ENCODE results near the gene HLA-DPA1. TPM values are rescaled to one million over a fixed set of nuclear protein-coding genes. Genes with fewer than 3 reads are reported as not detected.

Gene HLA-DPA1
- polyA plus RNA-seq, 1 donor: 163 TPM

GRCh38 chr6:33092385-33092784 lies 18.9 kb upstream of the HLA-DPA1 start:
- Histone ChIP-seq H3K27ac (ENCODE audit: low read length) (no peak overlapping the region), H3K4me3 (ENCODE audit: low read length) (no peak overlapping the region), H3K9me3 (ENCODE audit: control insufficient read depth, low read depth, low read length) (no peaks in the 10 kb centered on the region), H3K4me1 (ENCODE audit: control insufficient read depth, insufficient read depth, low read length) (no peaks in the 10 kb centered on the region), H3K36me3 (ENCODE audit: control insufficient read depth, insufficient read depth, low read length) (no peaks in the 10 kb centered on the region), H3K27me3 (ENCODE audit: control insufficient read depth, insufficient read depth, low read length) (peaks cover 4% of the 10 kb centered on the region)
- no CpG with 5 or more reads among the region's 3 CpGs for WGBS (ENCODE audit: insufficient coverage, low lambda C conversion rate)
- DNase-seq: no peak

- no CpG with 5 or more reads among the region's 9 CpGs for WGBS (ENCODE audit: insufficient coverage, low lambda C conversion rate)
Measured at GRCh38 chr6:33091957-33092356, 18.5 kb upstream of the HLA-DPA1 start.

GRCh38 chr6:33088931-33089620 lies 15.6 kb upstream of the HLA-DPA1 start:
- no CpG with 5 or more reads among the region's 6 CpGs for WGBS (ENCODE audit: insufficient coverage, low lambda C conversion rate)
- no peaks in the 10 kb centered on the region for H3K4me1 ChIP-seq (ENCODE audit: control insufficient read depth, insufficient read depth, low read length)
- H3K4me3 ChIP-seq (ENCODE audit: low read length): no peak overlapping the region
- no peak overlapping the region for H3K27ac ChIP-seq (ENCODE audit: low read length)
- H3K27me3 ChIP-seq (ENCODE audit: control insufficient read depth, insufficient read depth, low read length): peaks cover 15% of the 10 kb centered on the region
- no peaks in the 10 kb centered on the region for H3K9me3 ChIP-seq (ENCODE audit: control insufficient read depth, low read depth, low read length)
- no peak for DNase-seq
- no peaks in the 10 kb centered on the region for H3K36me3 ChIP-seq (ENCODE audit: control insufficient read depth, insufficient read depth, low read length)

More at GRCh38 chr6:33091957-33092356, 18.5 kb upstream of the HLA-DPA1 start:
- Histone ChIP-seq H3K4me3 (ENCODE audit: low read length) (no peak overlapping the region), H3K27ac (ENCODE audit: low read length) (no peak overlapping the region), H3K4me1 (ENCODE audit: control insufficient read depth, insufficient read depth, low read length) (no peaks in the 10 kb centered on the region), H3K36me3 (ENCODE audit: control insufficient read depth, insufficient read depth, low read length) (no peaks in the 10 kb centered on the region), H3K9me3 (ENCODE audit: control insufficient read depth, low read depth, low read length) (no peaks in the 10 kb centered on the region), H3K27me3 (ENCODE audit: control insufficient read depth, insufficient read depth, low read length) (peaks cover 4% of the 10 kb centered on the region)
- no peak for DNase-seq

GRCh38 chr6:33088258-33088930 lies 14.9 kb upstream of the HLA-DPA1 start:
- no peaks in the 10 kb centered on the region for H3K9me3 ChIP-seq (ENCODE audit: control insufficient read depth, low read depth, low read length)
- no peak for DNase-seq
- H3K27me3 ChIP-seq (ENCODE audit: control insufficient read depth, insufficient read depth, low read length): peaks cover 15% of the 10 kb centered on the region
- H3K36me3 ChIP-seq (ENCODE audit: control insufficient read depth, insufficient read depth, low read length): no peaks in the 10 kb centered on the region
- no peak overlapping the region for H3K4me3 ChIP-seq (ENCODE audit: low read length)
- no peak overlapping the region for H3K27ac ChIP-seq (ENCODE audit: low read length)
- H3K4me1 ChIP-seq (ENCODE audit: control insufficient read depth, insufficient read depth, low read length): no peaks in the 10 kb centered on the region
- no CpG with 5 or more reads among the region's 3 CpGs for WGBS (ENCODE audit: insufficient coverage, low lambda C conversion rate)

GRCh38 chr6:33085627-33086026 lies 12.2 kb upstream of the HLA-DPA1 start:
- Histone ChIP-seq H3K36me3 (ENCODE audit: control insufficient read depth, insufficient read depth, low read length) (no peaks in the 10 kb centered on the region), H3K4me1 (ENCODE audit: control insufficient read depth, insufficient read depth, low read length) (no peaks in the 10 kb centered on the region), H3K27ac (ENCODE audit: low read length) (no peak overlapping the region), H3K9me3 (ENCODE audit: control insufficient read depth, low read depth, low read length) (no peaks in the 10 kb centered on the region), H3K4me3 (ENCODE audit: low read length) (no peak overlapping the region), H3K27me3 (ENCODE audit: control insufficient read depth, insufficient read depth, low read length) (peaks cover 26% of the 10 kb centered on the region)
- WGBS (ENCODE audit: insufficient coverage, low lambda C conversion rate): no CpG with 5 or more reads among the region's 8 CpGs
- no peak for DNase-seq

- H3K4me3 ChIP-seq (ENCODE audit: low read length): no peak overlapping the region
- no peak for DNase-seq
- H3K27me3 ChIP-seq (ENCODE audit: control insufficient read depth, insufficient read depth, low read length): peaks cover 50% of the 10 kb centered on the region
- H3K4me1 ChIP-seq (ENCODE audit: control insufficient read depth, insufficient read depth, low read length): no peaks in the 10 kb centered on the region
- H3K27ac ChIP-seq (ENCODE audit: low read length): no peak overlapping the region
- WGBS (ENCODE audit: insufficient coverage, low lambda C conversion rate): no CpG with 5 or more reads among the region's 2 CpGs
- H3K36me3 ChIP-seq (ENCODE audit: control insufficient read depth, insufficient read depth, low read length): no peaks in the 10 kb centered on the region
- H3K9me3 ChIP-seq (ENCODE audit: control insufficient read depth, low read depth, low read length): no peaks in the 10 kb centered on the region
Measured at GRCh38 chr6:33082702-33083101, 9.3 kb upstream of the HLA-DPA1 start.

- Histone ChIP-seq H3K27ac (ENCODE audit: low read length) (no peak overlapping the region), H3K36me3 (ENCODE audit: control insufficient read depth, insufficient read depth, low read length) (no peaks in the 10 kb centered on the region), H3K9me3 (ENCODE audit: control insufficient read depth, low read depth, low read length) (no peaks in the 10 kb centered on the region), H3K4me1 (ENCODE audit: control insufficient read depth, insufficient read depth, low read length) (no peaks in the 10 kb centered on the region), H3K27me3 (ENCODE audit: control insufficient read depth, insufficient read depth, low read length) (peaks cover 52% of the 10 kb centered on the region), H3K4me3 (ENCODE audit: low read length) (peak overlapping the region; percentile 10)
- no peak for DNase-seq
- 82% methylated on average over 3 of the region's 16 CpGs for WGBS (ENCODE audit: insufficient coverage, low lambda C conversion rate)
Measured at GRCh38 chr6:33081098-33081824, 7.8 kb upstream of the HLA-DPA1 start.

- Histone ChIP-seq H3K27ac (ENCODE audit: low read length) (no peak overlapping the region), H3K27me3 (ENCODE audit: control insufficient read depth, insufficient read depth, low read length) (peaks cover 51% of the 10 kb centered on the region), H3K4me1 (ENCODE audit: control insufficient read depth, insufficient read depth, low read length) (no peaks in the 10 kb centered on the region), H3K9me3 (ENCODE audit: control insufficient read depth, low read depth, low read length) (no peaks in the 10 kb centered on the region), H3K4me3 (ENCODE audit: low read length) (peak overlapping the region; percentile 10), H3K36me3 (ENCODE audit: control insufficient read depth, insufficient read depth, low read length) (no peaks in the 10 kb centered on the region)
- no CpG with 5 or more reads among the region's 49 CpGs for WGBS (ENCODE audit: insufficient coverage, low lambda C conversion rate)
- peak in 1 of 2 donors; percentile 57 for DNase-seq
Measured at GRCh38 chr6:33080127-33081089, 7.0 kb upstream of the HLA-DPA1 start.

- Histone ChIP-seq H3K36me3 (ENCODE audit: control insufficient read depth, insufficient read depth, low read length) (no peaks in the 10 kb centered on the region), H3K9me3 (ENCODE audit: control insufficient read depth, low read depth, low read length) (no peaks in the 10 kb centered on the region), H3K27me3 (ENCODE audit: control insufficient read depth, insufficient read depth, low read length) (peaks cover 51% of the 10 kb centered on the region), H3K4me1 (ENCODE audit: control insufficient read depth, insufficient read depth, low read length) (no peaks in the 10 kb centered on the region), H3K4me3 (ENCODE audit: low read length) (no peak overlapping the region), H3K27ac (ENCODE audit: low read length) (no peak overlapping the region)
- WGBS (ENCODE audit: insufficient coverage, low lambda C conversion rate): no CpG with 5 or more reads among the region's 4 CpGs
- DNase-seq: no peak
Measured at GRCh38 chr6:33079580-33079979, 6.1 kb upstream of the HLA-DPA1 start.

All from large intestine (tissue), 3 donors.